Activated CD8-positive, alpha-beta memory T cell treated with anti-CD3 and anti-CD28 coated beads, Interleukin-2, amount 10 ng/mL, durations not matched to agents 7 days and 5 days (primary cell): ENCODE measurements around the gene CLPTM1. TPM values are rescaled to one million over a fixed set of nuclear protein-coding genes. Genes with fewer than 3 reads are reported as not detected.
A peak's percentile ranks its signal among the peaks of the same experiment; 100 is the strongest.

Experiments used
- ATAC-seq: fragments of 150-1000 bp; cut with Tn5 transposase; one replicate; pipeline ENCODE4 v1.10.0; 2021; ENCODE audit warnings: moderate library complexity
- CTCF ChIA-PET: fragments of 350-600 bp; sonication (Branson Sonifier 250); formaldehyde crosslinking; loops from one replicate; lab custom pipeline; 2021; ENCODE audit warnings: antibody characterized with exemption; lab: Charles Lee
- DNase-seq: peaks from one replicate; pipeline ENCODE4 v3.0.0-alpha.2; 2020
- H3K27ac Mint-ChIP-seq: one replicate; pipeline ENCODE4 v1.8.0; 2021; ENCODE audit warnings: mild to moderate bottlenecking, mixed read lengths
- H3K27me3 Mint-ChIP-seq: one replicate; pipeline ENCODE4 v1.8.0; 2021; ENCODE audit warnings: mixed read lengths
- H3K36me3 Mint-ChIP-seq: one replicate; pipeline ENCODE4 v1.8.0; 2021; ENCODE audit warnings: mild to moderate bottlenecking, mixed read lengths
- H3K4me1 Mint-ChIP-seq: one replicate; pipeline ENCODE4 v1.8.0; 2021; ENCODE audit warnings: mixed read lengths
- H3K4me3 Mint-ChIP-seq: one replicate; pipeline ENCODE4 v1.8.0; 2021; ENCODE audit warnings: mild to moderate bottlenecking, moderate library complexity, mixed read lengths
- H3K9me3 Mint-ChIP-seq: one replicate; pipeline ENCODE4 v1.8.0; 2022; ENCODE audit warnings: low read depth, mixed read lengths
- total RNA-seq, 2 experiments: library from RNA; stranded (reverse); gene quantifications; one replicate each; pipeline ENCODE4 v1.2.3, GENCODE V29; 2021

The CLPTM1 gene
- total RNA-seq, 2 experiments from 2014 or later, result 73.0 to 74.7 TPM

DNA sequence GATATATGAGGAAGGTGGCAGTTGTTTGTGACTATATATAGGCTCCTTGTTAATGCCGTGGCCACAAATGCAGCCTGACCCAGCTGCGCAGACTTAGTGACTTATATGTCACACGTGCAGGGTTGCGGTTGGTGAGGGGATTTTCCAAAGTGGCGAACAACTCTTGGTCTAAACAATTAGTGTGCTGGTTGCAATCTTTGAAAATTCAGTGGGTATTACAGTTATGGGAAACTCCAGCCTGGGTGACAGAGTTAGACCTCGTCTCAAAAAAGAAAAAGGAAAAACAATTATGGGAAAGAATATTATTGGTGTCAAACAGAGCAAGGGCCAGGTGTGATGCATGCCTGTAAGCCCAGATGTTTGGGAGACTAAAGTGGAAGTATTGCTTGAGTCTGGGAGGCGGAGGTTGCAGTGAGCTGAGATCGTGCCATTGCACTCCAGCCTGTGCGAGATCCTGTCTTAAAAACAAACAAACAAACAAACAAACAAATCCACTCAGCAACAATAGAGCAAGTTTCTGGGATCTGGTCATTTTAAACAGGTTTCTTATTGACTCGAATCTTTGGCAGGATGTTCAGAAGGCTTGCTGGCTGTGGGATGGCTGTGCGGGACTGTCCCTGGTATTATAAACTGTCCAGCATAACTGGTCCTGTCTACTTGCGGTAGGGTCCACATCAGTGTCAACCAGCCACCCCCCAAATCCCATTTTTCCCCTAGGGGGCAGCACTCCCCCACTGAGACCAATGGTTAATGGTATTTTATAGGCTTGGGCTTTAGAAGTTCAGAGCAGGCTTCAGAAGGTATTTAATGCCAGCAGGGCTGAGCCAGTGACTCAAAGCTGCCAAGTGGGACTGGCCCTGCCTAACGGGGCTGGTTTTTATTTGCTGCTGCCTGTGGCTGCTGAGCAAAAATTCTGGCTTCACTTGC lies 61.5 kb downstream of the CLPTM1 start:
- Mint-ChIP-seq H3K27ac (peak overlapping the region; percentile 80), H3K36me3 (peaks cover 14% of the 10 kb centered on the region), H3K9me3 (no peaks in the 10 kb centered on the region), H3K27me3 (no peaks in the 10 kb centered on the region), H3K4me1 (peaks cover 19% of the 10 kb centered on the region), H3K4me3 (peak overlapping the region; percentile 57)
- CTCF ChIA-PET, result interaction anchor here (0.6 to 2.1 kb wide), 15 partner anchors 9 to 323 kb away, joined by 3 to 10 read pairs (median 3); partner anchors contain the start of genes CLASRP and TRAPPC6A
- ATAC-seq (peak; percentile 84), DNase-seq (peak; percentile 91)

DNA sequence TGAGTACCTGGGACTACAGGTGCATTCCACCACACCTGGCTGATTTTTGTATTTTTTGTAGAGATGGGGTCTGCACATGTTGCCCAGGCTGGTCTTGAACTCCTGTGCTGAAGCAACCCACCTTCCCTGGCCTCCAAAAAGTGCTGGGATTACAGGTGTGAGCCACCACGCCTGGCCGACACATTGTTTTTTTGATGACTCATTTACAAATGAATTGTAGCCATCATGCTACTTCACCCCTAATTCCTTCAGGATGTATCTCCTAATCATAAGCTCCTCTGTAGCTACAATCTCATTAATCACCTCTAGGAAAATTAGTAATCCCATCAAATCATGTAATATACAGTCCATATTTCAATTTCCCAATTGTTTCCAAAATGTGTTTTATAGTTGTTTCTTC lies 64.0 kb downstream of the CLPTM1 start:
- Mint-ChIP-seq H3K4me1 (peaks cover 19% of the 10 kb centered on the region), H3K36me3 (peaks cover 8% of the 10 kb centered on the region), H3K4me3 (no peak overlapping the region), H3K27me3 (no peaks in the 10 kb centered on the region), H3K9me3 (no peaks in the 10 kb centered on the region), H3K27ac (no peak overlapping the region)
- ATAC-seq, result no peak
- no peak for DNase-seq
- CTCF ChIA-PET, result interaction anchor here (0.5 to 1.2 kb wide), 4 partner anchors 10 to 169 kb away, joined by 3 read pairs; no protein-coding TSS in a partner anchor

DNA sequence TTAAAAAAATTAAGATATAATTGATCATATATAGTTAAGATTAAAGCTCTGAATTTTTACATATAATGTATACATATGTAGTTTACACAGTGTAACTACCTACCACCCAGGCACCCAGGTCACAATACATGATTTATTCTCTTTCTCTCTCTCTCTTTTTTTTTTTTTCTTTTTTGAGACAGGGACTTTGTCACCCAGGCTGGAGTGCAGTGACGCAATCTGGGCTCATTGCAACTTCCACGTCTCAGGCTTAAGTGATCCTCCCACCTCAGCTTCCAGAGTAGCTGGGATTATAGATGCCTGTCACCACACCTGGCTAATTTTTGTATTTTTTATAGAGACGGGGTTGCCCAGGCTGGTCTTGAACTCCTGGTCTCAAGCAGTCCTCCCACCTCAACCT lies 64.9 kb downstream of the CLPTM1 start:
- CTCF ChIA-PET, result interaction anchor here (0.7 kb wide), 1 partner anchor 249 kb away, joined by 4 read pairs; no protein-coding TSS in a partner anchor
- H3K4me1 Mint-ChIP-seq, result peaks cover 19% of the 10 kb centered on the region

DNA sequence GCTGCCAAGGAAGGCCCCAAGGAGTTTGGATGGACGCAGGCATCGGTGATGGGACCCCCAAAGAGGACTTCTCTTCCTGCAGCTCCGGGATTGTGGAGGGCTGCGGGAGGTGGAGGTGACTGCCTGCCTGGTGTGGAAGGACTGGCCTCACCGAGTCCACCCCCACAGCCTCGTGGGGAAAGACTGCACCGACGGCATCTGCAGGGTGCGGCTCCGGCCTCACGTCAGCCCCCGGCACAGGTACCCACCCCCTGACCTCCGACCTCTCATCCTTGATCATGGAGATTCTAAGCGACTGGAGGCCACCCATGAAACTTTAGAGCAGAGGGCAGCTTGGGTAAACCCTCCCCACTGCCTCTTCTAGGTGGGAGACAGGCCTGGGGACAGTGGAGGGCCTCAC lies 66.8 kb downstream of the CLPTM1 start:
- Mint-ChIP-seq H3K9me3 (no peaks in the 10 kb centered on the region), H3K27me3 (no peaks in the 10 kb centered on the region), H3K36me3 (peaks cover 8% of the 10 kb centered on the region), H3K4me3 (no peak overlapping the region), H3K4me1 (peaks cover 5% of the 10 kb centered on the region), H3K27ac (peak overlapping the region; percentile 4)
- DNase-seq, result no peak
- ATAC-seq, result no peak
- CTCF ChIA-PET, result no interaction called here

More for the DNA sequence above, 64.9 kb downstream of the CLPTM1 start:
- ATAC-seq (no peak), DNase-seq (no peak)
- Mint-ChIP-seq H3K36me3 (peaks cover 8% of the 10 kb centered on the region), H3K4me3 (no peak overlapping the region), H3K27me3 (no peaks in the 10 kb centered on the region), H3K9me3 (no peaks in the 10 kb centered on the region), H3K27ac (no peak overlapping the region)

DNA sequence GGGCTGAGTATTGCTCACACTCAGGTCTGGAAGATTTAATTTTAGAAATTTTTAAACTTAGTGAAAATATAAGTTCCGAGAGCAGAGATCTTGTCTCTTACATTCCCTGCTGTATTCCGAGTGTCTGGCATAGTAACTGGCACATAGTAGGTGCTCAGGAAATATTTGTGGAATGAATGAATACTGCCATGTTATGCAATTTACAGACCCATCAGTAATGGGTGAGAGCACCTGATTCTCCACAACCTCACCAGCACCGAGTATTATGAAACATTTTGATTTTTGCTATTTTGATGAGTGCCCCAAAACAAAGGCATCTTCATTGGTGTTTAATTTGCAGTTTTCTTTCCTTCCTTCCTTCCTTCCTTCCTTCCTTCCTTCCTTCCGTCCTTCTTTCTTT lies 67.9 kb downstream of the CLPTM1 start:
- ATAC-seq (no peak), DNase-seq (no peak)
- H3K9me3 Mint-ChIP-seq, result no peaks in the 10 kb centered on the region
- H3K4me3 Mint-ChIP-seq, result no peak overlapping the region
- peaks cover 9% of the 10 kb centered on the region for H3K36me3 Mint-ChIP-seq
- no peaks in the 10 kb centered on the region for H3K27me3 Mint-ChIP-seq
- CTCF ChIA-PET, result interaction anchor here (0.5 kb wide), 1 partner anchor 196 kb away, joined by 4 read pairs; no protein-coding TSS in a partner anchor
- no peak overlapping the region for H3K27ac Mint-ChIP-seq
- H3K4me1 Mint-ChIP-seq, result peaks cover 2% of the 10 kb centered on the region

DNA sequence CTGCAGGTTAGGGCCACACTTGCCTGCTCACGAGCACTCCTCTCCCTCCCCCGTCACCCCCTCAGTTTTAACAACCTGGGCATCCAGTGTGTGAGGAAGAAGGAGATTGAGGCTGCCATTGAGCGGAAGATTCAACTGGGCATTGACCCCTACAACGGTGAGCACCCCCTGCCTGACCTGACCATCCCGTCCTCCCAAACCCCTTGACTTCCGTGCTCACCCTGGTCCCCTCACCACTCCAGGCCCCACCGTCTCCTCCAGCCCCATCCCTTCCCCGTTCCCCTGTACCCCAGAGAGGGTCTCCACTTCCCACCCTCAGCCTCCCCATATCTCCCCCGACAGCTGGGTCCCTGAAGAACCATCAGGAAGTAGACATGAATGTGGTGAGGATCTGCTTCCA lies 70.1 kb downstream of the CLPTM1 start:
- H3K36me3 Mint-ChIP-seq, result peaks cover 12% of the 10 kb centered on the region
- no peaks in the 10 kb centered on the region for H3K4me1 Mint-ChIP-seq
- no peaks in the 10 kb centered on the region for H3K9me3 Mint-ChIP-seq
- no peaks in the 10 kb centered on the region for H3K27me3 Mint-ChIP-seq
- DNase-seq (no peak), ATAC-seq (no peak)
- CTCF ChIA-PET, result interaction anchor here (1.1 kb wide), 1 partner anchor 10 kb away, joined by 3 read pairs; no protein-coding TSS in a partner anchor
- no peak overlapping the region for H3K4me3 Mint-ChIP-seq
- H3K27ac Mint-ChIP-seq, result no peak overlapping the region

DNA sequence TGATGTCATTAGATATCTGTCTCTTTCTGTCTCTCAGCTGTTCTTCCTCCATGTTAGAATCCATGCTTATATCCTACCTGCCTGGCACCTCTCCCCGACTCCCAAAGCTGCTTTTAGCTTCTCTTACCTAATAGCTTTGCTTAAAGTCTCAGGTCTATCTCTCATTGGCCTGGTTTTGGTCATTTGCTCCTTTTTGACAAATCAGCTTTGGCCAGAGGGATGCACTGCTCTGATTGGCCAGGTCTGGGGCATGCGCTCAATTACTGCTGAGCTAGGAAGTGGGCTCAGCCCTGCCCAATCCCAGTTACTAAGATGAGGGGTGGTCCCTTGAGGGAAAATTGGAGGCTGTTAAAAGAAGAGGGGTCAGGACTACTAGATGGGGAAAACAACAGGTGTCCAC lies 72.2 kb downstream of the CLPTM1 start:
- no peaks in the 10 kb centered on the region for H3K9me3 Mint-ChIP-seq
- H3K27ac Mint-ChIP-seq, result no peak overlapping the region
- peaks cover 24% of the 10 kb centered on the region for H3K36me3 Mint-ChIP-seq
- DNase-seq (no peak), ATAC-seq (no peak)
- CTCF ChIA-PET, result interaction anchor here (1.2 kb wide), 1 partner anchor 10 kb away, joined by 3 read pairs; no protein-coding TSS in a partner anchor
- H3K4me1 Mint-ChIP-seq, result no peaks in the 10 kb centered on the region
- H3K27me3 Mint-ChIP-seq, result no peaks in the 10 kb centered on the region
- H3K4me3 Mint-ChIP-seq, result no peak overlapping the region

GRCh38 chr19:45030825-45031224 lies 75.6 kb downstream of the CLPTM1 start:
- Mint-ChIP-seq H3K27ac (no peak overlapping the region), H3K4me1 (no peaks in the 10 kb centered on the region), H3K36me3 (peaks cover 40% of the 10 kb centered on the region), H3K9me3 (no peaks in the 10 kb centered on the region), H3K4me3 (no peak overlapping the region), H3K27me3 (no peaks in the 10 kb centered on the region)
- CTCF ChIA-PET, result no interaction called here
- DNase-seq, result no peak
- no peak for ATAC-seq

GRCh38 chr19:45032421-45032820 lies 77.2 kb downstream of the CLPTM1 start:
- ATAC-seq, result no peak
- Mint-ChIP-seq H3K27ac (no peak overlapping the region), H3K4me3 (no peak overlapping the region), H3K4me1 (no peaks in the 10 kb centered on the region), H3K9me3 (no peaks in the 10 kb centered on the region), H3K36me3 (peaks cover 38% of the 10 kb centered on the region), H3K27me3 (no peaks in the 10 kb centered on the region)
- DNase-seq, result no peak
- CTCF ChIA-PET, result interaction anchor here (0.7 kb wide), 1 partner anchor 40 kb away, joined by 3 read pairs; no protein-coding TSS in a partner anchor

GRCh38 chr19:45035755-45036154 lies 80.6 kb downstream of the CLPTM1 start:
- DNase-seq (no peak), ATAC-seq (no peak)
- CTCF ChIA-PET, result no interaction called here
- Mint-ChIP-seq H3K9me3 (no peaks in the 10 kb centered on the region), H3K4me3 (no peak overlapping the region), H3K36me3 (peaks cover 37% of the 10 kb centered on the region), H3K27me3 (no peaks in the 10 kb centered on the region), H3K4me1 (peaks cover 20% of the 10 kb centered on the region), H3K27ac (no peak overlapping the region)

DNA sequence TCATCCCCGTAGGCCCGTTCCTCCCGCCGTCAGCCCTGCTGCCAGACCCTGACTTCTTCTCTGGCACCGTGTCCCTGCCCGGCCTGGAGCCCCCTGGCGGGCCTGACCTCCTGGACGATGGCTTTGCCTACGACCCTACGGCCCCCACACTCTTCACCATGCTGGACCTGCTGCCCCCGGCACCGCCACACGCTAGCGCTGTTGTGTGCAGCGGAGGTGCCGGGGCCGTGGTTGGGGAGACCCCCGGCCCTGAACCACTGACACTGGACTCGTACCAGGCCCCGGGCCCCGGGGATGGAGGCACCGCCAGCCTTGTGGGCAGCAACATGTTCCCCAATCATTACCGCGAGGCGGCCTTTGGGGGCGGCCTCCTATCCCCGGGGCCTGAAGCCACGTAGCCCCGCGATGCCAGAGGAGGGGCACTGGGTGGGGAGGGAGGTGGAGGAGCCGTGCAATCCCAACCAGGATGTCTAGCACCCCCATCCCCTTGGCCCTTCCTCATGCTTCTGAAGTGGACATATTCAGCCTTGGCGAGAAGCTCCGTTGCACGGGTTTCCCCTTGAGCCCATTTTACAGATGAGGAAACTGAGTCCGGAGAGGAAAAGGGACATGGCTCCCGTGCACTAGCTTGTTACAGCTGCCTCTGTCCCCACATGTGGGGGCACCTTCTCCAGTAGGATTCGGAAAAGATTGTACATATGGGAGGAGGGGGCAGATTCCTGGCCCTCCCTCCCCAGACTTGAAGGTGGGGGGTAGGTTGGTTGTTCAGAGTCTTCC lies 82.4 kb downstream of the CLPTM1 start:
- peak overlapping the region; percentile 92 for H3K4me3 Mint-ChIP-seq
- no peaks in the 10 kb centered on the region for H3K27me3 Mint-ChIP-seq
- CTCF ChIA-PET, result interaction anchor here (1.7 to 3.0 kb wide), 2 partner anchors 10 to 21 kb away, joined by 4 to 25 read pairs; no protein-coding TSS in a partner anchor
- peak overlapping the region; percentile 19 for H3K27ac Mint-ChIP-seq
- H3K36me3 Mint-ChIP-seq, result peaks cover 38% of the 10 kb centered on the region
- no peak for DNase-seq
- no peaks in the 10 kb centered on the region for H3K9me3 Mint-ChIP-seq
- ATAC-seq, result no peak
- peaks cover 28% of the 10 kb centered on the region for H3K4me1 Mint-ChIP-seq

- Mint-ChIP-seq H3K27me3 (no peaks in the 10 kb centered on the region), H3K36me3 (peaks cover 39% of the 10 kb centered on the region), H3K27ac (peak within 1 kb of the TSS; percentile 93), H3K4me3 (peak within 1 kb of the TSS; percentile 92), H3K4me1 (peaks cover 28% of the 10 kb centered on the region), H3K9me3 (no peaks in the 10 kb centered on the region)
- ATAC-seq, result peak; percentile 97
- peak; percentile 92 for DNase-seq
- CTCF ChIA-PET, result interaction anchor here (0.7 to 3.0 kb wide), 15 partner anchors 8 to 299 kb away, joined by 3 to 25 read pairs (median 3); partner anchors contain the start of genes BLOC1S3, CLPTM1, PPP1R37 and RELB
Measured at GRCh38 chr19:45038931-45039893, 84.0 kb downstream of the CLPTM1 start, which contains the start of gene CLASRP. CLASRP (plus strand) TSS chr19:45039045; CDS start chr19:45040213, 1,168 bp downstream.
